ENCODE results near the gene EYA3. TPM values are rescaled to one million over a fixed set of nuclear protein-coding genes. Genes with fewer than 3 reads are reported as not detected.

Gene EYA3
- total and polyA plus RNA-seq, 2 of the 8 experiments (the other 6 are each of a cell fraction or from before 2014, with no cell fraction given): 15.0 to 33.9 TPM

DNA sequence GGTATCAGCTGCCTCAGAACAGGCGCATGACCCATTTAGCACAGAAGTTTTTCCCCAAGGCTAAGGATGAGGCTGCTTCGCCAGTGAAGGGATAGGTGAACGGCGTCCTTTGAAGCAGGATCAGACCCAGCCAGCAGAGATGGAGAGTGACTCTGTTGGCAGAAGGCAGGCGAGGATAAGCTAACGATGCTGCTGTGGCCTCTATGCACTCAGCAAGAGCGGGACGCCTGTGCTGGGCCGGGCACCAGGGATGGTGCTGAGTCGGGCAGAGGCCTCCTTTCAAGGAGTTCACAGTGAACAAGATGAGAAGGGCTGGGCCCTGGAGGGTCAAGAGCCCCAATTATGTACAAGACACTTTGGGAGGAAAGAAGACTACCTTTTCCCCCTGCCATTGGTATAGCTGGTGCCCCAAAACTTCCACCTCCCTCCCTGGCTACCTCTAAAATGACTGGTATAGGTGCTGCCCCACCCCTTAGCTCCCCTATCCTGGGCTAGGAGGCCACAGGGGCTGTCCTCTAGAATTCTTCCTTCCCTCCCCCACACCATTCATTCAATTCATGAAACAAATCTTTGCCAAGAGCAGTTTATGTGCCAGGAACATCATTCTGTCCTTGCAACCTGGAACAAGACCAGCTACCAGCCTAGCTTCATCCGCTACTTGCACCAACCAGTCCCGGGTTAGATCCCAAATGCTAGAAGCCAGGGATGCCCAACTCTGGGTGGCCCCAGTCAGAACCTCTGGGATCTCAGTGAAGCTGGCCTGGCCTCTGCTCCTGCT, 121.1 kb downstream of the EYA3 start:
- Histone ChIP-seq H2BK5ac (ENCODE audit: low read depth, low read length) (no peak overlapping the region), H3K4ac (replicated peaks; ENCODE audit: insufficient read length, low read depth, low read length) (no peak overlapping the region), H3K36me3 (ENCODE audit: control insufficient read depth in 2 of 4, insufficient read depth in 4 of 4, low read length in 3 of 4) (peaks cover 0 to 14% (median 5%) of the 10 kb centered on the region in 4 experiments; a peak in 4 of 8 replicates), H3K14ac (ENCODE audit: insufficient read length) (no peak overlapping the region), H4K5ac (ENCODE audit: insufficient read length, low read depth, low read length) (no peak overlapping the region), H3K4me2 (ENCODE audit: insufficient read depth in 1 of 2, low read depth in 2 of 2, low read length in 2 of 2) (no peak overlapping the region), H2BK15ac (ENCODE audit: low read length) (no peak overlapping the region), H4K91ac (replicated peaks; ENCODE audit: insufficient read length, low read length) (no peak overlapping the region), H3K23me2 (ENCODE audit: low read depth, low read length) (no peaks in the 10 kb centered on the region), H3K27me3 (replicated peaks in 1 of 4; ENCODE audit: control insufficient read depth in 3 of 4, extremely low read depth in 1 of 4, insufficient read depth in 3 of 4, low read length in 3 of 4) (no peaks in the 10 kb centered on the region), H3K27ac (ENCODE audit: low read depth, low read length) (no peak overlapping the region), H3K79me1 (ENCODE audit: low read depth, low read length) (no peaks in the 10 kb centered on the region), H3K4me1 (replicated peaks in 1 of 4; ENCODE audit: control insufficient read depth in 3 of 4, insufficient read depth in 4 of 4, low read length in 3 of 4) (no peaks in the 10 kb centered on the region), H4K8ac (ENCODE audit: extremely low read depth, insufficient read depth, low read length) (no peak overlapping the region), H3K56ac (replicated peaks; ENCODE audit: insufficient read length, low read depth, low read length) (no peak overlapping the region), H3K23ac (ENCODE audit: insufficient read length) (no peak overlapping the region), H3K9ac (replicated peaks in 1 of 4; ENCODE audit: extremely low read depth in 1 of 4, low read depth in 3 of 4, low read length in 3 of 4) (no peak overlapping the region), H3K79me2 (ENCODE audit: control insufficient read depth in 1 of 2, insufficient read depth in 2 of 2, low read length in 2 of 2) (no peaks in the 10 kb centered on the region), H3K4me3 (ENCODE audit: extremely low read depth in 1 of 4, insufficient read depth in 2 of 4, low read depth in 3 of 4, low read length in 4 of 4) (no peak overlapping the region), H3K9me3 (ENCODE audit: insufficient read depth in 2 of 2, low read depth in 1 of 2, low read length in 1 of 2) (no peaks in the 10 kb centered on the region), H3K18ac (ENCODE audit: extremely low read depth, low read length) (no peak overlapping the region), H2AK5ac (ENCODE audit: low read depth, low read length) (no peak overlapping the region), H2BK12ac (ENCODE audit: low read depth, low read length) (no peak overlapping the region), H2AFZ (ENCODE audit: low read length) (no peak overlapping the region), H2BK20ac (ENCODE audit: low read length) (no peak overlapping the region), H4K20me1 (replicated peaks in 1 of 2; ENCODE audit: control insufficient read depth in 1 of 2, insufficient read depth in 2 of 2, low read length in 2 of 2) (peaks cover 0 to 2% of the 10 kb centered on the region in 2 experiments), H2BK120ac (replicated peaks; ENCODE audit: low read depth, low read length) (no peak overlapping the region)
- no peak for DNase-seq (ENCODE audit: low read depth in 1 of 2, low spot score in 2 of 2)
- 95% methylated on average over 12 of the region's 12 CpGs; no CpG with 5 or more reads in 1 of the 2 experiments for WGBS, 2 experiments (ENCODE audit: extremely low coverage in 1 of 2, insufficient coverage in 1 of 2, insufficient read length in 1 of 2, insufficient replicate concordance in 2 of 2, low coverage in 1 of 2, low lambda C conversion rate in 2 of 2, missing lambda C conversion rate in 1 of 2)
- ChIA-PET POLR2A (ENCODE audit: partially characterized antibody) (interaction anchor here (0.9 to 1.7 kb wide), 4 partner anchors 11 to 35 kb away, joined by 3 to 6 read pairs (median 4); no protein-coding TSS in a partner anchor), CTCF (ENCODE audit: partially characterized antibody) (interaction anchor here (1.1 to 1.6 kb wide), 2 partner anchors 9 to 28 kb away, joined by 3 to 5 read pairs; no protein-coding TSS in a partner anchor)
- TF ChIP-seq SAP30 (IDR thresholded peaks at IDR 0.05; ENCODE audit: insufficient read depth, insufficient replicate concordance, low read length): no peak
- no peak for TF ChIP-seq BACH1 (IDR thresholded peaks at IDR 0.05; ENCODE audit: low read length)
- no peak for TF ChIP-seq FOSL1 (IDR thresholded peaks at IDR 0.05; ENCODE audit: insufficient read depth, low read depth, low read length)
- FAIRE-seq: no peak

Measured in H1 (cell line).